HL-60 (cell line): ENCODE measurements around the gene BMAL1.

Experiments
- DNase-seq, 2 experiments: peaks; one replicate each; pipeline ENCODE4 v3.0.0-alpha.2; 2010 to 2020; ENCODE audit warnings: low read depth in 1 of 2, low spot score in 1 of 2
- H3K27ac ChIP-seq: fragments of 250-450 bp; sonication (Bioruptor Pico); replicated peaks from 2 replicates; pipeline ENCODE4 v1.5.1; 2020; ENCODE audit warnings: mild to moderate bottlenecking, moderate library complexity
- H3K27me3 ChIP-seq: fragments of 250-450 bp; sonication (Bioruptor Pico); 2 replicates; pipeline ENCODE4 v1.5.1; 2021; ENCODE audit warnings: mild to moderate bottlenecking, moderate library complexity; ENCODE audit not compliant: insufficient read depth, poor library complexity, severe bottlenecking
- H3K4me3 ChIP-seq: replicated peaks from 2 replicates; pipeline ENCODE4 v1.5.1; 2011; ENCODE audit warnings: mild to moderate bottlenecking, control low read depth, low read length; ENCODE audit not compliant: insufficient read depth
- GABPA ChIP-seq: IDR thresholded peaks from 2 replicates; pipeline ENCODE4 v1.6.1; 2012; ENCODE audit warnings: low read depth
- POLR2AphosphoS5 ChIP-seq: IDR thresholded peaks from 2 replicates; pipeline ENCODE4 v1.6.1; 2012; ENCODE audit warnings: low read depth
- SPI1 ChIP-seq: IDR thresholded peaks from 2 replicates; pipeline ENCODE4 v1.6.1; 2012; ENCODE audit warnings: low read depth, mild to moderate bottlenecking, borderline replicate concordance
- TF ChIP-seq, protein P1 (sequence below): IDR thresholded peaks from one replicate; pipeline ENCODE4 v1.5.1; 2011; ENCODE audit warnings: low read length, control low read depth, inconsistent platforms; ENCODE audit not compliant: insufficient read depth
- TF ChIP-seq, protein P2 (sequence below): IDR thresholded peaks from 2 replicates; pipeline ENCODE4 v1.6.1; 2012; ENCODE audit warnings: low read depth; ENCODE audit not compliant: insufficient replicate concordance

Gene BMAL1

DNA sequence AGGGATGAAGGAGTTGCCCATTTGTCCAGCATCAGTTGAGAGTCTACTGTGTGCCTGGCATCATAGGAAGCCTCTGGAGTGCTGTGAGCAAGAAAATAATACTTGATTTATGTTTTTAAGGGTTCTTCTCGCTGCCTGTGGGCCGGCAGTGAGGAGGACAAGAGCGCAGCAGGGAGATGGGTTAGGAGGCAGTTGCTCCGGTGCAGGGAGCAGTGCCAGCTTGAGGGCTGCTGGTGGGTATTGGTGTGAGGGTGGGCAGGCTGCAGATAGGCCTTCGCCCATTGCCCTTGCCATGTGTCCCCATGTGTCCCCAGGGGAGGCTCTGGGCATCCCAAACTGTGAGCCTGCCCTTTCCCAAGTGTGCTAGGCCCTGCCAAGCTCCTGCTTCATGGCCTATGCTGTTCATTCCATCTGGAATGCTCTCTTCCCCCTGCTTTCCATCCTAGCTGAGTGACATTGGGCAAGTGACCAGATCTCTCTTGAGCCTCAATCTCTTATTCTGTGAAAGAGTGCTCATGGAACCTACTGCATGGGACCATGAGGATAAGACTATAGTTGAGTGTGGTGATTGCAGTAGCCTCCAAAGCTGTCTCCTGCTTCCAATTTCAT lies 19.8 kb downstream of the BMAL1 start:
- DNase-seq, result no peak
- Histone ChIP-seq H3K4me3 (no peak overlapping the region), H3K27me3 (no peaks in the 10 kb centered on the region), H3K27ac (no peak overlapping the region)
- no peak for TF ChIP-seq GABPA
- TF ChIP-seq, protein P1, sequence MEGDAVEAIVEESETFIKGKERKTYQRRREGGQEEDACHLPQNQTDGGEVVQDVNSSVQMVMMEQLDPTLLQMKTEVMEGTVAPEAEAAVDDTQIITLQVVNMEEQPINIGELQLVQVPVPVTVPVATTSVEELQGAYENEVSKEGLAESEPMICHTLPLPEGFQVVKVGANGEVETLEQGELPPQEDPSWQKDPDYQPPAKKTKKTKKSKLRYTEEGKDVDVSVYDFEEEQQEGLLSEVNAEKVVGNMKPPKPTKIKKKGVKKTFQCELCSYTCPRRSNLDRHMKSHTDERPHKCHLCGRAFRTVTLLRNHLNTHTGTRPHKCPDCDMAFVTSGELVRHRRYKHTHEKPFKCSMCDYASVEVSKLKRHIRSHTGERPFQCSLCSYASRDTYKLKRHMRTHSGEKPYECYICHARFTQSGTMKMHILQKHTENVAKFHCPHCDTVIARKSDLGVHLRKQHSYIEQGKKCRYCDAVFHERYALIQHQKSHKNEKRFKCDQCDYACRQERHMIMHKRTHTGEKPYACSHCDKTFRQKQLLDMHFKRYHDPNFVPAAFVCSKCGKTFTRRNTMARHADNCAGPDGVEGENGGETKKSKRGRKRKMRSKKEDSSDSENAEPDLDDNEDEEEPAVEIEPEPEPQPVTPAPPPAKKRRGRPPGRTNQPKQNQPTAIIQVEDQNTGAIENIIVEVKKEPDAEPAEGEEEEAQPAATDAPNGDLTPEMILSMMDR, result no peak
- no peak for TF ChIP-seq POLR2AphosphoS5
- TF ChIP-seq, protein P2, sequence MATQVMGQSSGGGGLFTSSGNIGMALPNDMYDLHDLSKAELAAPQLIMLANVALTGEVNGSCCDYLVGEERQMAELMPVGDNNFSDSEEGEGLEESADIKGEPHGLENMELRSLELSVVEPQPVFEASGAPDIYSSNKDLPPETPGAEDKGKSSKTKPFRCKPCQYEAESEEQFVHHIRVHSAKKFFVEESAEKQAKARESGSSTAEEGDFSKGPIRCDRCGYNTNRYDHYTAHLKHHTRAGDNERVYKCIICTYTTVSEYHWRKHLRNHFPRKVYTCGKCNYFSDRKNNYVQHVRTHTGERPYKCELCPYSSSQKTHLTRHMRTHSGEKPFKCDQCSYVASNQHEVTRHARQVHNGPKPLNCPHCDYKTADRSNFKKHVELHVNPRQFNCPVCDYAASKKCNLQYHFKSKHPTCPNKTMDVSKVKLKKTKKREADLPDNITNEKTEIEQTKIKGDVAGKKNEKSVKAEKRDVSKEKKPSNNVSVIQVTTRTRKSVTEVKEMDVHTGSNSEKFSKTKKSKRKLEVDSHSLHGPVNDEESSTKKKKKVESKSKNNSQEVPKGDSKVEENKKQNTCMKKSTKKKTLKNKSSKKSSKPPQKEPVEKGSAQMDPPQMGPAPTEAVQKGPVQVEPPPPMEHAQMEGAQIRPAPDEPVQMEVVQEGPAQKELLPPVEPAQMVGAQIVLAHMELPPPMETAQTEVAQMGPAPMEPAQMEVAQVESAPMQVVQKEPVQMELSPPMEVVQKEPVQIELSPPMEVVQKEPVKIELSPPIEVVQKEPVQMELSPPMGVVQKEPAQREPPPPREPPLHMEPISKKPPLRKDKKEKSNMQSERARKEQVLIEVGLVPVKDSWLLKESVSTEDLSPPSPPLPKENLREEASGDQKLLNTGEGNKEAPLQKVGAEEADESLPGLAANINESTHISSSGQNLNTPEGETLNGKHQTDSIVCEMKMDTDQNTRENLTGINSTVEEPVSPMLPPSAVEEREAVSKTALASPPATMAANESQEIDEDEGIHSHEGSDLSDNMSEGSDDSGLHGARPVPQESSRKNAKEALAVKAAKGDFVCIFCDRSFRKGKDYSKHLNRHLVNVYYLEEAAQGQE, result no peak
- TF ChIP-seq SPI1, result no peak

DNA sequence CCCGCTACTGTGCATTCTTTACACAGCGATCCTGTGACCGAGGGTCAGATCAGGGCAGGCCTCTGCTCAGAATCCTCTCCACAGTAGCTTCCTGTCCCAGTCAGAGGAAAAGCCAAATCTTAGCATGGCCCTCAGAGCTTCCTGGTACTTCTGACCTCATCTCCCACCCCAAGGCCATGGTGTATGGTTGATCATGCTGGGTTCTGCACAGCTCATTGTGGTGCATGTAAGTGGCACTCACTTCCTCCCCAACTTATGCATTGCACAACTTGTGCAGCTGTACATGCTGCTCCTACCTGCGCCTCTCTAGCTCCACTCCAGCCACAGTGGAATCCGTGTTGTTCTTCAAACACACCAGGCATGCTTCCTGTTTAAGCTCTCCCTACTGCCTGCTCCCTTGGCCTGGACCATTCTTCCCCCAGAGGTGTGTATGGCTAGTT lies 20.3 kb downstream of the BMAL1 start:
- H3K27ac ChIP-seq, result no peak overlapping the region
- TF ChIP-seq GABPA (0 out of 2 replicates have a peak, but pooled peaks have one; percentile 51), POLR2AphosphoS5 (peak; percentile 90), SPI1 (peak; percentile 93)
- TF ChIP-seq, protein P2, result no peak
- TF ChIP-seq, protein P1, result no peak
- no peak overlapping the region for H3K4me3 ChIP-seq
- DNase-seq, result peak; percentile 90 to 95
- H3K27me3 ChIP-seq, result no peaks in the 10 kb centered on the region

DNA sequence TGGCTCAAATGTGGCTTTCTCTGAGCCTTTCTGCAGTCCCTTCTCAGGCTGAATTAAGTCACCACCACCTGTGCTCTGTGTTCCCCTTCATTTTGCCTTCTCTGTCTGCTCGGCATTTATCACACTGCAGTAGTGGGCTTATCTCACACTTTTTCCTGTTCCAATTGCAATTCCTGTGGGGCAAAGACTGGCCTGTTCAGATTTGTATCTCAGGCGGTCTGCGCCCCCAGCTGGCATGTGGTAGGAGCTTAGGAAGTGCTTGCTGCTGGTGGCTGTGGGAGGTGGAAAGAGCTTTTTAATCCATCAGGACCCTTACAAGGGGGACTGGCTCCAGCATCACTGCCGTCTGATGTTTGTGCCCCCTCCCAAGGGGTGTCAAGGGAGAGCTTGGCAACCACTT lies 21.2 kb downstream of the BMAL1 start:
- TF ChIP-seq SPI1, result no peak
- TF ChIP-seq POLR2AphosphoS5, result no peak
- TF ChIP-seq, protein P2, result no peak
- TF ChIP-seq, protein P1, result no peak
- no peak for TF ChIP-seq GABPA
- Histone ChIP-seq H3K4me3 (no peak overlapping the region), H3K27me3 (no peaks in the 10 kb centered on the region), H3K27ac (no peak overlapping the region)
- DNase-seq, result no peak
